PC-3 (cell line): ENCODE results near the gene BBC3. TPM values are rescaled to one million over a fixed set of nuclear protein-coding genes. Genes with fewer than 3 reads are reported as not detected.
"Not testable (repeated sequence)": the region's sequence is repeated elsewhere in the genome, so short reads cannot be mapped to it uniquely, and the experiment has no call there.

Source experiments
- ATAC-seq: fragments of 200-7000 bp; cut with Tn5 transposase; 2 replicates; pipeline ENCODE4 v1.9.1; 2020; ENCODE audit warnings: mild to moderate bottlenecking, moderate library complexity
- BruUV-seq: library from RNA; stranded (reverse); fragments of 400-500 nt; replicated peaks from 2 replicates; lab custom pipeline; 2021; lab: Mats Ljungman, UMichigan
- CTCF ChIA-PET: fragments of 300-600 bp; sonication (Branson Sonifier 250); formaldehyde crosslinking; loops from one replicate; lab custom pipeline; 2022; ENCODE audit warnings: antibody characterized with exemption; lab: Charles Lee
- POLR2A ChIA-PET: fragments of 300-600 bp; sonication (Branson Sonifier 250); formaldehyde crosslinking; loops from one replicate; lab custom pipeline; 2022; ENCODE audit warnings: antibody characterized with exemption; ENCODE audit not compliant: unreplicated experiment; lab: Charles Lee
- DNase-seq: peaks from one replicate; pipeline ENCODE4 v3.0.0-alpha.2; 2015
- H2AFZ ChIP-seq: fragments of 300-600 bp; sonication (generic); 2 replicates; pipeline ENCODE4 v1.6.0; 2016; ENCODE audit warnings: antibody characterized with exemption, low read length
- H3F3A ChIP-seq: fragments of 300-600 bp; sonication (generic); one replicate; pipeline ENCODE4 v1.6.0; 2017; ENCODE audit warnings: antibody characterized with exemption, low read length, control low read depth, mild to moderate bottlenecking; ENCODE audit not compliant: unreplicated experiment
- H3K27ac ChIP-seq: fragments of 300-600 bp; sonication (generic); 2 replicates; pipeline ENCODE4 v1.5.1; 2016; ENCODE audit warnings: mild to moderate bottlenecking, low read length
- H3K27me3 ChIP-seq: fragments of 300-600 bp; sonication (generic); 2 replicates; pipeline ENCODE4 v1.6.1; 2016; ENCODE audit warnings: low read length, mixed read lengths
- H3K36me3 ChIP-seq: fragments of 300-600 bp; sonication (generic); 2 replicates; pipeline ENCODE4 v1.6.1; 2016; ENCODE audit warnings: low read depth, mixed run types, low read length, mixed read lengths
- H3K4me1 ChIP-seq: fragments of 300-600 bp; sonication (generic); 2 replicates; pipeline ENCODE4 v1.5.1; 2016; ENCODE audit warnings: low read length; ENCODE audit not compliant: insufficient read depth
- H3K4me2 ChIP-seq: fragments of 300-600 bp; sonication (generic); 2 replicates; pipeline ENCODE4 v1.6.0; 2016; ENCODE audit warnings: low read length
- H3K4me3 ChIP-seq: fragments of 300-600 bp; sonication (generic); 2 replicates; pipeline ENCODE4 v1.5.1; 2016; ENCODE audit warnings: mild to moderate bottlenecking, low read length, mixed read lengths
- H3K79me2 ChIP-seq: fragments of 300-600 bp; sonication (generic); 2 replicates; pipeline ENCODE4 v1.6.1; 2017; ENCODE audit warnings: low read length, mixed read lengths
- H3K9ac ChIP-seq: fragments of 300-600 bp; sonication (generic); 2 replicates; pipeline ENCODE4 v1.6.0; 2016; ENCODE audit warnings: mild to moderate bottlenecking, low read length
- H3K9me2 ChIP-seq: fragments of 300-600 bp; sonication (generic); replicated peaks from 2 replicates; pipeline ENCODE4 v1.6.1; 2016; ENCODE audit warnings: mixed run types, low read length, mixed read lengths
- H3K9me3 ChIP-seq: fragments of 300-600 bp; sonication (generic); 2 replicates; pipeline ENCODE4 v1.6.1; 2016; ENCODE audit warnings: low read length, mixed read lengths
- H4K20me1 ChIP-seq: fragments of 300-600 bp; sonication (generic); 2 replicates; pipeline ENCODE4 v1.6.1; 2016; ENCODE audit warnings: low read length, mixed read lengths
- CTCF ChIP-seq: fragments of 300-600 bp; sonication (generic); conservative IDR thresholded peaks from 2 replicates; pipeline ENCODE4 v1.5.1; 2017; ENCODE audit warnings: antibody characterized with exemption, low read depth, mild to moderate bottlenecking, low read length
- EZH2 ChIP-seq: fragments of 300-600 bp; sonication (generic); IDR thresholded peaks from one replicate; pipeline ENCODE4 v1.6.1; 2017; ENCODE audit warnings: antibody characterized with exemption, mild to moderate bottlenecking, low read length; ENCODE audit not compliant: unreplicated experiment
- EZH2phosphoT487 ChIP-seq: fragments of 300-600 bp; sonication (generic); IDR thresholded peaks from 2 replicates; pipeline ENCODE4 v1.6.1; 2018; ENCODE audit warnings: mild to moderate bottlenecking, antibody characterized with exemption, low read length, borderline replicate concordance
- intact Hi-C: fragments of 100-400 bp; cut with micrococcal nuclease; formaldehyde crosslinking; loops from 2 replicates; pipeline ENCODE4 v1.9.0; 2023
- total RNA-seq: library from RNA; depleted of rRNA; stranded (reverse); fragments of >200 nt; gene quantifications from 2 replicates; pipeline ENCODE4 v1.2.3, GENCODE V29; 2014

Gene BBC3
- total RNA-seq, 1 experiment from 2014 or later = 2.9 TPM

DNA sequence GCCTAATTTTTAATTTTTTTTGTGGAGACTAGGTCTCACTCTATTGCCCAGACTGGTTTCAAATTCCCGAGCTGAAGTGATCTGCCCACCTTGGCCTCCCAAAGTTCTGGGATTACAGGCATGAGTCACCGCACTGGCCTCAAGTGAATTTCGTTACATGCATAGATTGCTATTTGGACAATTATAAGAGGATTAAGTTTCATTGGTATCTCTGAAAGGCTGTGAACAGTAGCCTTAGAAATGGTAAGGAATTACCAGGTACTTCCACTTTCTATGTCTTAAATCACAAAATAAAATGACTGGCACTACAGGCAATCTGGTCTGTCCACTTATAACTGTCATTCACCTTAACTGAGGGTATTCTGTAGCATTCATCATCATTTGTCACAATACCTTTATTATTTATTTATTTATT, 22.5 kb upstream of the BBC3 start:
- TF ChIP-seq CTCF = no peak
- CTCF ChIA-PET = interaction anchor here (0.8 kb wide), 1 partner anchor 9 kb away, joined by 3 read pairs; no protein-coding TSS in a partner anchor
- ATAC-seq (peak; percentile 6), DNase-seq (peak; percentile 83)
- Histone ChIP-seq H3K9me3 (no peaks in the 10 kb centered on the region), H3K36me3 (no peaks in the 10 kb centered on the region), H3K27me3 (no peaks in the 10 kb centered on the region), H3K9me2 (no peaks in the 10 kb centered on the region), H3K4me1 (peaks cover 24% of the 10 kb centered on the region), H3K4me2 (peak overlapping the region; percentile 60), H2AFZ (no peak overlapping the region), H3F3A (peaks cover 10% of the 10 kb centered on the region), H3K27ac (peak overlapping the region; percentile 48), H3K79me2 (peaks cover 9% of the 10 kb centered on the region), H3K4me3 (no peak overlapping the region), H3K9ac (no peak overlapping the region), H4K20me1 (no peaks in the 10 kb centered on the region)
- no TSS peak for BruUV-seq
- POLR2A ChIA-PET = no interaction called here
- intact Hi-C loops = loop anchor here (10.0 kb wide), 1 partner anchor 399 kb away; the partner anchor contains the start of gene AP2S1

GRCh38 chr19:47253016-47253415, 22.0 kb upstream of the BBC3 start:
- peak overlapping the region; percentile 48 for H3K27ac ChIP-seq
- H3K79me2 ChIP-seq, H3K36me3 ChIP-seq, H4K20me1 ChIP-seq, H2AFZ ChIP-seq, H3K9me2 ChIP-seq, BruUV-seq, H3K9ac ChIP-seq, ATAC-seq, DNase-seq, H3K9me3 ChIP-seq, H3K4me3 ChIP-seq, H3K27me3 ChIP-seq, POLR2A ChIA-PET: not testable (repeated sequence)
- CTCF ChIA-PET = interaction anchor here (0.8 kb wide), 1 partner anchor 9 kb away, joined by 3 read pairs; no protein-coding TSS in a partner anchor
- peaks cover 10% of the 10 kb centered on the region for H3F3A ChIP-seq
- peaks cover 22% of the 10 kb centered on the region for H3K4me1 ChIP-seq
- intact Hi-C loops = loop anchor here (10.0 kb wide), 1 partner anchor 398 kb away; the partner anchor contains the start of gene AP2S1
- peak overlapping the region; percentile 60; the same call in 1 of the 2 replicates for H3K4me2 ChIP-seq

DNA sequence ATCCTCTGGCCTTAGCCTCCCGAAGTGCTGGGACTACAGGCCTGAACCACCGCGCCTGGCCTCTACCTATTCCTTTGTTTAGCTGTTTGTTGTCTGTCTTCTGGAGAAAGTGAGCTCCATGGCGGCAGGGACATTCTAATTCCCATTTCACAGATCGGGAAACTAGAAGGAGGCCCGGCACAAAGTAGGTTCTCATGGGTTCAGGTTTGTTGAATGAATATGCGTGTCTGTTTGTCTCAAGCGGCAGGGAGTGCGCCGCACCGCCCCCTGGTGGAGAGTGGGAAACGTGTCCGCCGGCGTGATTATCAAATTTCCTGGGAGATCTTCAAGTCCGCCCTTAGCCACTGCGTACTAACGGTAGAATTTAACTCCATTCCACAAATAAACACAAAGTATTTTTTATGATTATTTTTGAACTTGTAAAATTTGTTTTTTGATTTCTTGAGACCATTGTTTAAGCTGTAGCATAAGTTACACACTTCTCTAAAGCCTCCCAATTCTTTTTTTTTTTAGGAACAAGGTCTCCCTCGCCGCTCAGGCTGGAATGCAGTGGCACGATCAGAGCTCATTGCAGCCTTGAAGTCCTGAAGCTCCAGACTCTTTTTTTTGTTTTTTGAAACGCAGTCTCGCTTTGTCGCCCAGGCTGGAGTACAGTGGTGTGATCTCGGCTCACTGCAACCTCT, 16.4 kb upstream of the BBC3 start:
- no peaks in the 10 kb centered on the region for H3K9me2 ChIP-seq
- ChIA-PET POLR2A (interaction anchor here (0.6 kb wide), 1 partner anchor 9 kb away, joined by 4 read pairs; no protein-coding TSS in a partner anchor), CTCF (interaction anchor here (1.2 kb wide), 1 partner anchor 37 kb away, joined by 4 read pairs; no protein-coding TSS in a partner anchor)
- no TSS peak for BruUV-seq
- H3K9me3 ChIP-seq = no peaks in the 10 kb centered on the region
- ATAC-seq (peak; percentile 31), DNase-seq (peak; percentile 74)
- peak overlapping the region; percentile 72 for H3K4me2 ChIP-seq
- H3K27ac ChIP-seq = no peak overlapping the region
- H3K4me3 ChIP-seq = peak overlapping the region; percentile 39
- no peaks in the 10 kb centered on the region; the same call in 1 of the 2 replicates for H3K36me3 ChIP-seq
- no peaks in the 10 kb centered on the region for H3K27me3 ChIP-seq
- no peaks in the 10 kb centered on the region for H4K20me1 ChIP-seq
- H3K79me2 ChIP-seq = no peaks in the 10 kb centered on the region
- no peak for TF ChIP-seq EZH2phosphoT487
- TF ChIP-seq EZH2 = no peak
- TF ChIP-seq CTCF = peak; percentile 88
- peaks cover 3% of the 10 kb centered on the region for H3F3A ChIP-seq
- intact Hi-C loops = no loop called here
- H3K9ac ChIP-seq = no peak overlapping the region
- H3K4me1 ChIP-seq = 0 out of 2 replicates have a peak, but pooled peaks cover 3% of the 10 kb centered on the region
- H2AFZ ChIP-seq = peak overlapping the region; percentile 90
